Measurements from ENCODE around the gene PLEKHA8. TPM values are rescaled to one million over a fixed set of nuclear protein-coding genes. Genes with fewer than 3 reads are reported as not detected.

Gene PLEKHA8
- total RNA-seq, 1 donor from 2014 or later, result 43.8 TPM

DNA sequence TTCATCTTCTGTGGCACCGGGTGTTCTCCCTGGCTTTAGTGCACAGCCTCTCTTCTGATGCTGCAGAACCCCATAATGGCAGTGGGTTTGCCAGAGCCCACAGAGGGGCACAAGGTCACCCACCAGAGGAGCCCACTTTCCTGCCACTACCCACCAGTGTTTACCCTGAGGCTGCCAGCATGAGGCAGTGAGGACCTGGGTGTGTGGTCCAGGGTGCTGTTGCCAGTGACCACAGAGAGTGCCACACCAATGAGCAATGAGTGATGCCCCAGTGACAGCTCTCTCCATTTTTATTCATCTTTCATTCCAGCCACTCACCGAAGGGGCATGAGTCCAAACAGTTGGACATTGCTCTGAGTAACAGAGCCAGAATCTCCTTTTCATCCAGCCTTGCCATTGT, 141.4 kb downstream of the PLEKHA8 start:
- H3K9me3 Mint-ChIP-seq (ENCODE audit: unreplicated experiment), result no peaks in the 10 kb centered on the region
- peaks cover 32% of the 10 kb centered on the region for H3K4me1 Mint-ChIP-seq (ENCODE audit: unreplicated experiment)
- TF ChIP-seq, protein P1, sequence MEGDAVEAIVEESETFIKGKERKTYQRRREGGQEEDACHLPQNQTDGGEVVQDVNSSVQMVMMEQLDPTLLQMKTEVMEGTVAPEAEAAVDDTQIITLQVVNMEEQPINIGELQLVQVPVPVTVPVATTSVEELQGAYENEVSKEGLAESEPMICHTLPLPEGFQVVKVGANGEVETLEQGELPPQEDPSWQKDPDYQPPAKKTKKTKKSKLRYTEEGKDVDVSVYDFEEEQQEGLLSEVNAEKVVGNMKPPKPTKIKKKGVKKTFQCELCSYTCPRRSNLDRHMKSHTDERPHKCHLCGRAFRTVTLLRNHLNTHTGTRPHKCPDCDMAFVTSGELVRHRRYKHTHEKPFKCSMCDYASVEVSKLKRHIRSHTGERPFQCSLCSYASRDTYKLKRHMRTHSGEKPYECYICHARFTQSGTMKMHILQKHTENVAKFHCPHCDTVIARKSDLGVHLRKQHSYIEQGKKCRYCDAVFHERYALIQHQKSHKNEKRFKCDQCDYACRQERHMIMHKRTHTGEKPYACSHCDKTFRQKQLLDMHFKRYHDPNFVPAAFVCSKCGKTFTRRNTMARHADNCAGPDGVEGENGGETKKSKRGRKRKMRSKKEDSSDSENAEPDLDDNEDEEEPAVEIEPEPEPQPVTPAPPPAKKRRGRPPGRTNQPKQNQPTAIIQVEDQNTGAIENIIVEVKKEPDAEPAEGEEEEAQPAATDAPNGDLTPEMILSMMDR (IDR thresholded peaks at IDR 0.05; ENCODE audit: unreplicated experiment), result no peak

DNA sequence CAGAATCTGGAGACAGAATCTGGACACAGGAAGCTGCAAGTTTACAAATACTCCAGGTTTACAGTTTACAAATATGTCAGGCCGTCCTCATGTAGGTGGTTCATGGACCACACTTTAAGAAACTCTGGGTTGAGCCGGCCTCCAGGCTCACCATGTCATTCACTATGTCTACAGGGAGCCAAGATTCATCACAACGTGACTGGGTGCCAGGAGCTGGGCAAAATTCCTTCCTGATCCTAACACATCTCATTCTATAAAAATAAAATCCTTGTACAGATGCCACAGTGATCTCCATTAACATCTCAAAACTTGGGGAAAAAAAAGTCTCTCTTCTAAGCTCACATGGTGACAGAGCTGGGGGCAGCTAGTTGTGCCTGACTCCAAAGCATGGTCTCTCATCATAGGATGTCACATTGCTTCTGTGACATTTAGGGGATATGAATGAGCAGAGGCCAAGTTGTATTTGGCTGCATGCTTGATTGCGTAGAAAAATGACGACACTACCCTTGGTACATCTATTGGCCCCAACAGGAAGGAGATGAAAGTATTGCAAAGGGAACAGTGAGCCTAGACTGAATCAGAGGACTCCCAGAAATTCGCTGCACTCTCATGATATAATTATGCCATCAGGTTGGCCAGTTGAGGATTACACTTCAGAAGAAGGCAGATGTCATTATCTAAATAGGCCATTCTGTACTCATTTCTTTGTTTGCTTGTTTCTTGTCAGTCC, 142.4 kb downstream of the PLEKHA8 start:
- no peaks in the 10 kb centered on the region for H3K9me3 Mint-ChIP-seq (ENCODE audit: unreplicated experiment)
- no peak for DNase-seq (ENCODE audit: low spot score)
- no peak overlapping the region for H3K27ac Mint-ChIP-seq (ENCODE audit: unreplicated experiment)
- peaks cover 24% of the 10 kb centered on the region for H3K4me1 Mint-ChIP-seq (ENCODE audit: unreplicated experiment)
- H3K4me3 Mint-ChIP-seq (ENCODE audit: unreplicated experiment), result no peak overlapping the region
- TF ChIP-seq, protein P1 (IDR thresholded peaks at IDR 0.05; ENCODE audit: unreplicated experiment), result no peak
- peaks cover 4% of the 10 kb centered on the region for H3K36me3 Mint-ChIP-seq (ENCODE audit: low read depth, unreplicated experiment)
- H3K27me3 Mint-ChIP-seq (ENCODE audit: unreplicated experiment), result no peaks in the 10 kb centered on the region

More for the DNA sequence above, 141.4 kb downstream of the PLEKHA8 start:
- H3K27ac Mint-ChIP-seq (ENCODE audit: unreplicated experiment), result no peak overlapping the region
- H3K36me3 Mint-ChIP-seq (ENCODE audit: low read depth, unreplicated experiment), result peaks cover 4% of the 10 kb centered on the region
- no peaks in the 10 kb centered on the region for H3K27me3 Mint-ChIP-seq (ENCODE audit: unreplicated experiment)
- no peak overlapping the region for H3K4me3 Mint-ChIP-seq (ENCODE audit: unreplicated experiment)
- no peak for DNase-seq (ENCODE audit: low spot score)

DNA sequence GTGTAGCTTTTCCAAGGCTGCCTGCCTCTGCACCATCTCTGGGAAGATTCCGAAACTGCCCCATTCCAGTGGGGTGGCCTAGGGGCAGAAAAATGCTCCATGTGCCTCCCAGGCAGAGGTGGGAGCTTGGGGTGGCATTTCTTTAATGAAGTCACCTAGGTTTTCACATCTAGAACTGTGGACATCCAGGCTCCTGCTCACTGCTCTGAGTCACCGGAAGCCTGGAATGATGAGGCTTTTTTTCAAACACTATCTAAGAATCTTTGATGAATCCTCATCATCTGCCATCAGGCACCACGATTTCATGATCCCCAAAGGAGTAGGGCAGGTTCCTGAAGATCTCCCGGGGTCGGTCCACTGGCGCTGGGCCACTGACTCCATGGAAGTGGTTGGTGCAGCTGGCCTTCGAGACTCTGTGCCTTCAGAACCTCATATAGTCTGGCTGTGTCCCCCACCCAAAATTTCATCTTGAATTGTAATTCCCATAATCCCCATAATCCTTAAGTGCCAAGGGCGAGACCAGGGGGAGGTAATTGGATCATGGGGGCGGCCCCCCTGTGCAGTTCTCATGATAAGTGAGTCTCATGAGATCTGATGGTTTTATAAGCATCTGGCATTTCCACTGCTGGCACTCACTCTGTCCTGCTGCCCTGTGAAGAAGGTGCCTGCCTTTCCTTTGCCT, 143.7 kb downstream of the PLEKHA8 start:
- H3K27ac Mint-ChIP-seq (ENCODE audit: unreplicated experiment), result no peak overlapping the region
- peaks cover 18% of the 10 kb centered on the region for H3K4me1 Mint-ChIP-seq (ENCODE audit: unreplicated experiment)
- TF ChIP-seq, protein P1 (IDR thresholded peaks at IDR 0.05; ENCODE audit: unreplicated experiment), result no peak
- H3K27me3 Mint-ChIP-seq (ENCODE audit: unreplicated experiment), result no peaks in the 10 kb centered on the region
- no peaks in the 10 kb centered on the region for H3K9me3 Mint-ChIP-seq (ENCODE audit: unreplicated experiment)
- peak overlapping the region; percentile 45 for H3K4me3 Mint-ChIP-seq (ENCODE audit: unreplicated experiment)
- no peak for DNase-seq (ENCODE audit: low spot score)
- H3K36me3 Mint-ChIP-seq (ENCODE audit: low read depth, unreplicated experiment), result peaks cover 4% of the 10 kb centered on the region

DNA sequence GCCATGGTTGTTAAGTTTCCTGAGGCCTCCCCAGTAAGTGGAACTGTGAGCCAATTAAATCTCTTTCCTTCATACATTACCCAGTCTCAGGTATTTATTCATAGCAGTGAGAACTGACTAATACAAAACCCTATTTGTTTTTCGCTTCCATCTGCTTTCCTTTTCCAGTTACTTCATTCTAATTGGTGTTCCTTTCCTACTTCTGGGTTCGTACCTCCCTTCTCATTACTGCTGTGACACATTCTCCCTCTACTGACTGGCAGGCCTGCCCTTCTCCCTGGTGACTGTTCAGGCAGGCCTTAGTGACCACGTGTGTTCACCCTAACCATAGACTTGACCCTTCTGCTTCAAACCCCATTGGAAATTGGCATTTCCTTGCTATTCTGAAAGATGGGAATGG, 144.2 kb downstream of the PLEKHA8 start:
- Mint-ChIP-seq H3K27ac (ENCODE audit: unreplicated experiment) (no peak overlapping the region), H3K9me3 (ENCODE audit: unreplicated experiment) (no peaks in the 10 kb centered on the region), H3K4me1 (ENCODE audit: unreplicated experiment) (peaks cover 15% of the 10 kb centered on the region), H3K4me3 (ENCODE audit: unreplicated experiment) (peak overlapping the region; percentile 45), H3K36me3 (ENCODE audit: low read depth, unreplicated experiment) (peaks cover 4% of the 10 kb centered on the region), H3K27me3 (ENCODE audit: unreplicated experiment) (no peaks in the 10 kb centered on the region)
- TF ChIP-seq, protein P1 (IDR thresholded peaks at IDR 0.05; ENCODE audit: unreplicated experiment), result no peak
- no peak for DNase-seq (ENCODE audit: low spot score)
